HepG2 (cell line): ENCODE results near the gene SFI1. TPM values are rescaled to one million over a fixed set of nuclear protein-coding genes. Genes with fewer than 3 reads are reported as not detected.

Source experiments
- ASH2L ChIP-seq: fragments of 300-600, 200-600 bp; sonication (generic); IDR thresholded peaks from 2 replicates; pipeline ENCODE4 v1.7.0; 2017; ENCODE audit warnings: low read depth, mild to moderate bottlenecking, moderate library complexity, mixed read lengths, low read length; ENCODE audit not compliant: insufficient read length
- ELK4 ChIP-seq: sonication (generic); formaldehyde crosslinking; IDR thresholded peaks from 2 replicates; pipeline ENCODE4 v1.9.0; 2021; ENCODE audit warnings: missing genetic modification reagents, borderline replicate concordance
- FOSL1 ChIP-seq: sonication (generic); formaldehyde crosslinking; IDR thresholded peaks from 2 replicates; pipeline ENCODE4 v1.9.0; 2021; ENCODE audit warnings: missing genetic modification reagents, borderline replicate concordance
- FOXA1 ChIP-seq, 2 experiments: fragments of 450-650 bp in 1 of 2; sonication (generic) in 1 of 2; formaldehyde crosslinking in 1 of 2; IDR thresholded peaks; 2 replicates each; pipeline versions ENCODE4 v1.4.0 to v1.6.1; 2016 to 2020; ENCODE audit warnings: missing genetic modification reagents in 1 of 2
- HMG20B ChIP-seq: conservative IDR thresholded peaks from 2 replicates; pipeline ENCODE4 v1.6.1; 2016; ENCODE audit warnings: missing genetic modification reagents, missing compliant biosample characterization
- HOMEZ ChIP-seq: IDR thresholded peaks from 2 replicates; pipeline ENCODE4 v1.6.1; 2016; ENCODE audit warnings: low read depth
- KMT2A ChIP-seq: sonication (generic); formaldehyde crosslinking; IDR thresholded peaks from 2 replicates; pipeline ENCODE4 v1.4.0; 2020; ENCODE audit warnings: missing genetic modification reagents
- MAF1 ChIP-seq: sonication (generic); formaldehyde crosslinking; IDR thresholded peaks from 2 replicates; pipeline ENCODE4 v1.5.0; 2020; ENCODE audit warnings: missing genetic modification reagents, borderline replicate concordance
- MED8 ChIP-seq: sonication (generic); formaldehyde crosslinking; IDR thresholded peaks from 2 replicates; pipeline ENCODE4 v1.8.1; 2023; ENCODE audit warnings: mild to moderate bottlenecking, missing genetic modification reagents; ENCODE audit not compliant: insufficient replicate concordance
- POLR2A ChIP-seq, 2 experiments: IDR thresholded peaks; 2 replicates each; pipeline ENCODE4 v1.6.1; 2011; ENCODE audit warnings: low read depth in 2 of 2, low read length in 2 of 2, mild to moderate bottlenecking in 1 of 2, moderate library complexity in 1 of 2; ENCODE audit not compliant: insufficient read depth in 1 of 2
- PRDM10 ChIP-seq: sonication (generic); formaldehyde crosslinking; IDR thresholded peaks from 2 replicates; pipeline ENCODE4 v1.4.0; 2020; ENCODE audit warnings: low read depth, missing genetic modification reagents
- SP140L ChIP-seq: sonication (generic); formaldehyde crosslinking; IDR thresholded peaks from 2 replicates; pipeline ENCODE4 v1.4.0; 2020; ENCODE audit warnings: missing genetic modification reagents, borderline replicate concordance
- SRF ChIP-seq: IDR thresholded peaks from 2 replicates; pipeline ENCODE4 v1.6.1; 2011; ENCODE audit warnings: mild to moderate bottlenecking, low read depth, low read length, moderate library complexity
- THAP8 ChIP-seq: sonication (generic); formaldehyde crosslinking; IDR thresholded peaks from 2 replicates; pipeline ENCODE4 v1.5.1; 2020; ENCODE audit warnings: missing genetic modification reagents, mild to moderate bottlenecking, borderline replicate concordance
- ZHX1 ChIP-seq: sonication (generic); formaldehyde crosslinking; IDR thresholded peaks from 2 replicates; pipeline ENCODE4 v1.8.1; 2022; ENCODE audit warnings: low read depth, mild to moderate bottlenecking, missing genetic modification reagents
- ZNF329 ChIP-seq: sonication (generic); formaldehyde crosslinking; IDR thresholded peaks from 2 replicates; pipeline ENCODE4 v1.9.0; 2021; ENCODE audit warnings: low read depth, mild to moderate bottlenecking, missing genetic modification reagents
- ZSCAN29 ChIP-seq: sonication (generic); formaldehyde crosslinking; conservative IDR thresholded peaks from 2 replicates; pipeline ENCODE4 v1.4.0; 2020; ENCODE audit warnings: mild to moderate bottlenecking, missing genetic modification reagents
- polyA plus RNA-seq, 8 experiments: library from polyadenylated mRNA; depleted of rRNA in 3 of 8; stranded (reverse) in 7 of 8; unstranded in 1 of 8; fragments of >200 nt; fragmentation: Illumina TruSeq in 4 of 8; extraction: Trizol in 4 of 8; gene quantifications; 2 replicates each; pipeline versions ENCODE4 v1.2.1 to v1.2.3, GENCODE V29; 2011 to 2016; ENCODE audit warnings: low read depth in 4 of 8, missing spikeins in 1 of 8, mixed read lengths in 1 of 8; ENCODE audit not compliant: insufficient read depth in 1 of 8
- total RNA-seq, 5 experiments: library from RNA; depleted of rRNA; stranded (reverse); fragments of >200 nt; fragmentation: Illumina TruSeq; extraction: Trizol; gene quantifications; 2 replicates each; pipeline ENCODE4 v1.2.3, GENCODE V29; 2016; ENCODE audit warnings: low read depth in 1 of 5

The SFI1 gene
- total and polyA plus RNA-seq, 2 of the 13 experiments (the other 11 are each of a cell fraction or from before 2014, with no cell fraction given) = 20.5 to 40.1 TPM

GRCh38 chr22:31630331-31631329, 134.3 kb downstream of the SFI1 start (continued):
- TF ChIP-seq ASH2L (no peak), ZHX1 (CRISPR knock-in tag) (no peak), POLR2A (IDR thresholded peaks at IDR 0.05; ENCODE audit: insufficient read depth in 1 of 2, low read depth in 2 of 2, low read length in 2 of 2) (peak; percentile 55 to 56; a peak in 3 of 4 replicates), FOSL1 (CRISPR knock-in tag) (no peak), MED8 (CRISPR knock-in tag) (no peak), PRDM10 (CRISPR knock-in tag) (peak; percentile 86), ZSCAN29 (CRISPR knock-in tag) (no peak), HOMEZ (CRISPR knock-in tag) (no peak), KMT2A (CRISPR knock-in tag) (peak; percentile 21; the same call in 1 of the 2 replicates), FOXA1 (IDR thresholded peaks at IDR 0.05) (no peak), FOXA1 (CRISPR knock-in tag; IDR thresholded peaks at IDR 0.05) (no peak; the same call in 1 of the 2 replicates), ZNF329 (CRISPR knock-in tag) (0 out of 2 replicates have a peak, but pooled peaks have one; percentile 17), ELK4 (CRISPR knock-in tag) (no peak), MAF1 (CRISPR knock-in tag) (no peak), SRF (no peak), SP140L (CRISPR knock-in tag) (no peak), HMG20B (CRISPR knock-in tag) (no peak), THAP8 (CRISPR knock-in tag) (no peak)
